ENCODE data around the gene NPIPA3.

DNA sequence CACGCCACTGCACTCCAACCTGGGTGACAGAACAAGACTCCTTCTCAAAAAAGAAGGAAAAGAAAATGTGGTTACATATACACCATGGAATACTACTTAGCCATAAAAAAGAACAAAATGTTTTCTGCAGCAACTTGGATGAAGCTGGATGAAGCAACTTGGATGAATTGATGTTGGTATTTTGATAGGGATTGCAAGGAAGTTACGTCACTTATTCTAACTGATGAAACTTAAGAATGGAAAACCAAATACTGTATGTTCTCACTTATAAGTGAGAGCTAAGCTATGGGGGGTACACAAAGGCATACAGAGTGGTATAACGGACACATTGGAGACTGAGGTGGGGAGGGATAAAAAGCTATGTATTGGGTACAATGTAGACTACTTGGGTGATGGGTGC lies 26.6 kb upstream of the NPIPA3 start:
- TF ChIP-seq, protein P1, sequence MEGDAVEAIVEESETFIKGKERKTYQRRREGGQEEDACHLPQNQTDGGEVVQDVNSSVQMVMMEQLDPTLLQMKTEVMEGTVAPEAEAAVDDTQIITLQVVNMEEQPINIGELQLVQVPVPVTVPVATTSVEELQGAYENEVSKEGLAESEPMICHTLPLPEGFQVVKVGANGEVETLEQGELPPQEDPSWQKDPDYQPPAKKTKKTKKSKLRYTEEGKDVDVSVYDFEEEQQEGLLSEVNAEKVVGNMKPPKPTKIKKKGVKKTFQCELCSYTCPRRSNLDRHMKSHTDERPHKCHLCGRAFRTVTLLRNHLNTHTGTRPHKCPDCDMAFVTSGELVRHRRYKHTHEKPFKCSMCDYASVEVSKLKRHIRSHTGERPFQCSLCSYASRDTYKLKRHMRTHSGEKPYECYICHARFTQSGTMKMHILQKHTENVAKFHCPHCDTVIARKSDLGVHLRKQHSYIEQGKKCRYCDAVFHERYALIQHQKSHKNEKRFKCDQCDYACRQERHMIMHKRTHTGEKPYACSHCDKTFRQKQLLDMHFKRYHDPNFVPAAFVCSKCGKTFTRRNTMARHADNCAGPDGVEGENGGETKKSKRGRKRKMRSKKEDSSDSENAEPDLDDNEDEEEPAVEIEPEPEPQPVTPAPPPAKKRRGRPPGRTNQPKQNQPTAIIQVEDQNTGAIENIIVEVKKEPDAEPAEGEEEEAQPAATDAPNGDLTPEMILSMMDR (IDR thresholded peaks at IDR 0.05; ENCODE audit: poor library complexity, severe bottlenecking) = no peak
- TF ChIP-seq EP300 (conservative IDR thresholded peaks at IDR 0.05; ENCODE audit: poor library complexity, severe bottlenecking) (no peak), TAF1 (IDR thresholded peaks at IDR 0.05; ENCODE audit: low read depth) (no peak), POLR2AphosphoS5 (IDR thresholded peaks at IDR 0.05) (no peak), MXI1 (conservative IDR thresholded peaks at IDR 0.05; ENCODE audit: poor library complexity, severe bottlenecking) (no peak), RAD21 (conservative IDR thresholded peaks at IDR 0.05) (no peak)
- TF ChIP-seq, protein P2, sequence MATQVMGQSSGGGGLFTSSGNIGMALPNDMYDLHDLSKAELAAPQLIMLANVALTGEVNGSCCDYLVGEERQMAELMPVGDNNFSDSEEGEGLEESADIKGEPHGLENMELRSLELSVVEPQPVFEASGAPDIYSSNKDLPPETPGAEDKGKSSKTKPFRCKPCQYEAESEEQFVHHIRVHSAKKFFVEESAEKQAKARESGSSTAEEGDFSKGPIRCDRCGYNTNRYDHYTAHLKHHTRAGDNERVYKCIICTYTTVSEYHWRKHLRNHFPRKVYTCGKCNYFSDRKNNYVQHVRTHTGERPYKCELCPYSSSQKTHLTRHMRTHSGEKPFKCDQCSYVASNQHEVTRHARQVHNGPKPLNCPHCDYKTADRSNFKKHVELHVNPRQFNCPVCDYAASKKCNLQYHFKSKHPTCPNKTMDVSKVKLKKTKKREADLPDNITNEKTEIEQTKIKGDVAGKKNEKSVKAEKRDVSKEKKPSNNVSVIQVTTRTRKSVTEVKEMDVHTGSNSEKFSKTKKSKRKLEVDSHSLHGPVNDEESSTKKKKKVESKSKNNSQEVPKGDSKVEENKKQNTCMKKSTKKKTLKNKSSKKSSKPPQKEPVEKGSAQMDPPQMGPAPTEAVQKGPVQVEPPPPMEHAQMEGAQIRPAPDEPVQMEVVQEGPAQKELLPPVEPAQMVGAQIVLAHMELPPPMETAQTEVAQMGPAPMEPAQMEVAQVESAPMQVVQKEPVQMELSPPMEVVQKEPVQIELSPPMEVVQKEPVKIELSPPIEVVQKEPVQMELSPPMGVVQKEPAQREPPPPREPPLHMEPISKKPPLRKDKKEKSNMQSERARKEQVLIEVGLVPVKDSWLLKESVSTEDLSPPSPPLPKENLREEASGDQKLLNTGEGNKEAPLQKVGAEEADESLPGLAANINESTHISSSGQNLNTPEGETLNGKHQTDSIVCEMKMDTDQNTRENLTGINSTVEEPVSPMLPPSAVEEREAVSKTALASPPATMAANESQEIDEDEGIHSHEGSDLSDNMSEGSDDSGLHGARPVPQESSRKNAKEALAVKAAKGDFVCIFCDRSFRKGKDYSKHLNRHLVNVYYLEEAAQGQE (IDR thresholded peaks at IDR 0.05; ENCODE audit: borderline replicate concordance) = no peak

Measured in neural cell (in vitro differentiated cells).